Breast epithelium (tissue), 3 donors: ENCODE data around the gene ADPGK.

Experiments used
- CTCF ChIP-seq, 3 donors: fragments of 450-650 bp; IDR thresholded peaks; one replicate each; pipeline ENCODE4 v1.5.1; 2016 to 2017; ENCODE audit warnings: antibody characterized with exemption in 3 of 3, mild to moderate bottlenecking in 3 of 3, moderate library complexity in 3 of 3
- POLR2A ChIP-seq: fragments of 450-650 bp; IDR thresholded peaks from one replicate; pipeline ENCODE4 v1.6.1; 2016; ENCODE audit warnings: antibody characterized with exemption, mild to moderate bottlenecking, moderate library complexity

DNA sequence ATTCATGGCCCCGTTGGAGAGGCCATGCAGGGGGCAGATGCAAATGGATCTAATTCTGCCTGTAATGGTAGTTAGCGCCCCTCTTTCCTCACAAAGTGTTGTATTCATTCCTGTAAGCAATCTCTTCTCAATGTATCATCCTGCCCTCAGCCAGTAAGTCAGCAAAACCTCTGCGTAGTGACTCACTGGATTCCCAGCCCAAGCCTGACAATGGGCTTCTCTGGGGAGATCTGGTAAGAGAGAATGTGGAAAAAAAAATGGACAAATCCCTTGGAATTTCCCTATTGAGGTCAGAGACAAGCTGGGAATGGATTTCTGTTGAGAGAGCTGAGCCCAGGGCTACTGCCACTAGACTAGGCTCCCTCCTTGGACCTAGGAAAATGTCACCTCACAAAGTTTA, 25.4 kb downstream of the ADPGK start:
- TF ChIP-seq CTCF (IDR thresholded peaks at IDR 0.05) (no peak), POLR2A (no peak)
